Mucosa of descending colon (tissue), 3 donors: ENCODE data around the gene PIK3R5. TPM values are rescaled to one million over a fixed set of nuclear protein-coding genes. Genes with fewer than 3 reads are reported as not detected.

ENCODE experiments used
- ATAC-seq: fragments of 200-7000 bp; cut with Tn5 transposase; one replicate; pipeline ENCODE4 v1.9.1; 2020; ENCODE audit warnings: mild to moderate bottlenecking, moderate library complexity
- DNase-seq, 3 donors: peaks; one replicate each; pipeline ENCODE4 v3.0.0-alpha.2; 2020
- H3K36me3 ChIP-seq: fragments of 200-600 bp; one replicate; pipeline ENCODE4 v1.8.0; 2021; ENCODE audit warnings: low read depth, mild to moderate bottlenecking
- H3K4me1 ChIP-seq: fragments of 200-600 bp; one replicate; pipeline ENCODE4 v1.8.0; 2021; ENCODE audit warnings: low read depth, mild to moderate bottlenecking
- H3K4me3 ChIP-seq: fragments of 200-600 bp; one replicate; pipeline ENCODE4 v1.8.0; 2021; ENCODE audit warnings: mild to moderate bottlenecking
- H3K9me3 ChIP-seq: fragments of 200-600 bp; one replicate; pipeline ENCODE4 v1.8.0; 2021; ENCODE audit warnings: mild to moderate bottlenecking
- intact Hi-C, 2 donors: fragments of 100-400 bp; cut with DNase I in 1 of 2; cut with micrococcal nuclease in 1 of 2; formaldehyde crosslinking; loops; one replicate each; pipeline versions ENCODE4 v1.11.0 to v1.11.1; 2022; cut with DNase I, micrococcal nuclease
- total RNA-seq, 3 donors: library from RNA; stranded (reverse); fragmentation: NEBNext Ultra II Directional in 2 of 3; extraction: Animal tissue kit (Norgen Biotek cat#: 25700) in 2 of 3; gene quantifications; one replicate each; pipeline versions ENCODE4 v1.2.1 to v1.2.4, GENCODE V29; 2021 to 2023
- TF ChIP-seq, protein P1 (sequence below): fragments of 200-600 bp; IDR thresholded peaks from one replicate; pipeline ENCODE4 v1.8.0; 2022; ENCODE audit warnings: antibody characterized with exemption, mild to moderate bottlenecking
- donor health status: DM: no; HTN: no; CAD: no; lungs with moderate emphysema.
- donor health status: DM: no; HTN: no; CAD: no.
- donor health status: DM: no; HTN: yes; CAD: no.

Gene PIK3R5
- total RNA-seq, 3 donors from 2014 or later: 2.7 to 10.4 (median 6.8) TPM

DNA sequence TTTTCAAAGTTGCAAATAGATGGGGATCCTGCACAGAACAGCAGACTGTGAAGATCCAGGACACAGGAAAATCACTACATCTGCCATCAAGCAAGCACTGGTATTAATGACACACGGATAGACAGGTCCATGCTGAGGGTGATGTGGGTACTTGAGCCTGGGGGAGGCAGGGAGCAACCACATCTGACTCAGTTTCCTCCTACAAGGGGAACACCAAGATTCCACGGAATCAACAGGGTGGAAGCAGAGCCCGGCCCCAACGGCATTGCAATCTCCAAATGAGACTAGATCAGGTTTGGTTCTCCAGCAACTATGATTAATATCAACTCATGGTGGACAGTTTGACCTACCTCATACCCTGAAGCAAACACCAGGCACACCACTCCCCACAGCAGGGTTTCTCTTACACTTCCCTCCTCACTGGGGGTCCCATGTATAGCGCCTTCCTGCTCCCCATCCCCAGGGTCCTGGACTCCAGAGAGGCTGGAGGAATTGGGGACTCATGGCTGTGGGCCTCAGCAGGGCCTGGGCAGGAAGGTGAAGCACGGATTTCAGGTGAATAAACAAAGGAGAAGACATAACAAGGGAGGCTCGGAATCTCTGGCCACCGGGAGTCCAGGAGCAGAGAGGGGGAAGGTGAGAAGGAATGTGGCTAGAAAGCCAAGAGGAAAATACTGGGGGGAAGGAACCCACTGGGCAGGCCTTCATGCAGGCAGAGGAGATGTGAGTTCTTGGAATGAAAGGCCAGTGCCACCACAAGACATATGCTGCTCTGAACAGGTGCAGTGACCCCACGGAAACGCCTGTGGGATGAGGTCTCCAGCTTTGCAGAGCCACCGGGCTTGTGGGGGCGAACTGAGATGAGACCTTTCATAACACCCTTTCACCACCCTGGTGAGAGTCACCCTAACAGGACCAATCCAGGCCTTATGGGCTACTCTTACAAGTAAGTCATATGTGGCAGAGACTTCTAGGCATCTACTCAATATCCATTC is 68.6 kb downstream of the PIK3R5 start:
- TF ChIP-seq, protein P1, sequence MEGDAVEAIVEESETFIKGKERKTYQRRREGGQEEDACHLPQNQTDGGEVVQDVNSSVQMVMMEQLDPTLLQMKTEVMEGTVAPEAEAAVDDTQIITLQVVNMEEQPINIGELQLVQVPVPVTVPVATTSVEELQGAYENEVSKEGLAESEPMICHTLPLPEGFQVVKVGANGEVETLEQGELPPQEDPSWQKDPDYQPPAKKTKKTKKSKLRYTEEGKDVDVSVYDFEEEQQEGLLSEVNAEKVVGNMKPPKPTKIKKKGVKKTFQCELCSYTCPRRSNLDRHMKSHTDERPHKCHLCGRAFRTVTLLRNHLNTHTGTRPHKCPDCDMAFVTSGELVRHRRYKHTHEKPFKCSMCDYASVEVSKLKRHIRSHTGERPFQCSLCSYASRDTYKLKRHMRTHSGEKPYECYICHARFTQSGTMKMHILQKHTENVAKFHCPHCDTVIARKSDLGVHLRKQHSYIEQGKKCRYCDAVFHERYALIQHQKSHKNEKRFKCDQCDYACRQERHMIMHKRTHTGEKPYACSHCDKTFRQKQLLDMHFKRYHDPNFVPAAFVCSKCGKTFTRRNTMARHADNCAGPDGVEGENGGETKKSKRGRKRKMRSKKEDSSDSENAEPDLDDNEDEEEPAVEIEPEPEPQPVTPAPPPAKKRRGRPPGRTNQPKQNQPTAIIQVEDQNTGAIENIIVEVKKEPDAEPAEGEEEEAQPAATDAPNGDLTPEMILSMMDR: no peak
- Histone ChIP-seq H3K9me3 (no peaks in the 10 kb centered on the region), H3K4me1 (no peaks in the 10 kb centered on the region), H3K36me3 (no peaks in the 10 kb centered on the region), H3K4me3 (no peak overlapping the region)
- intact Hi-C loops: no loop called here
- DNase-seq (no peak), ATAC-seq (no peak)

DNA sequence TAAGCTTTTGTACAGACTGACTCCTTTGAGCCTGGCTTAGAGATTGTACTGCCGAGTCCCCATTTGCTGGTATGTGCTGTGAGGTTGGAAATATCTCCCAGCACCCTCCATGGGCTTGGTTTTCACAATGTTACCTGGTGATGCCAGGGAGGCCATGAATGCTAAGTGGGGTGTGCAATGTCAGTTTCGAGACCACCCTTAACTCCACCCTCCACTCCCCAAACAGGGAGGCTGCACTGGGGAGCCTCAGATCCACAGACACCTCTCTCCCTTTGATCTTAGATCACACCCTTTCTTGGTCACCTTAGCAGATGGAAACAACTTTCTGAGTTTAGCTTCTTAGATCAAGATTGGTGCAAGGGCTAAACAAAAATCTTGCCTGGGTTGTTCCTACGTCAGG is 69.4 kb downstream of the PIK3R5 start:
- Histone ChIP-seq H3K9me3 (no peaks in the 10 kb centered on the region), H3K36me3 (no peaks in the 10 kb centered on the region), H3K4me3 (no peak overlapping the region), H3K4me1 (no peaks in the 10 kb centered on the region)
- TF ChIP-seq, protein P1: no peak
- intact Hi-C loops: no loop called here
- ATAC-seq: no peak
- no peak for DNase-seq

DNA sequence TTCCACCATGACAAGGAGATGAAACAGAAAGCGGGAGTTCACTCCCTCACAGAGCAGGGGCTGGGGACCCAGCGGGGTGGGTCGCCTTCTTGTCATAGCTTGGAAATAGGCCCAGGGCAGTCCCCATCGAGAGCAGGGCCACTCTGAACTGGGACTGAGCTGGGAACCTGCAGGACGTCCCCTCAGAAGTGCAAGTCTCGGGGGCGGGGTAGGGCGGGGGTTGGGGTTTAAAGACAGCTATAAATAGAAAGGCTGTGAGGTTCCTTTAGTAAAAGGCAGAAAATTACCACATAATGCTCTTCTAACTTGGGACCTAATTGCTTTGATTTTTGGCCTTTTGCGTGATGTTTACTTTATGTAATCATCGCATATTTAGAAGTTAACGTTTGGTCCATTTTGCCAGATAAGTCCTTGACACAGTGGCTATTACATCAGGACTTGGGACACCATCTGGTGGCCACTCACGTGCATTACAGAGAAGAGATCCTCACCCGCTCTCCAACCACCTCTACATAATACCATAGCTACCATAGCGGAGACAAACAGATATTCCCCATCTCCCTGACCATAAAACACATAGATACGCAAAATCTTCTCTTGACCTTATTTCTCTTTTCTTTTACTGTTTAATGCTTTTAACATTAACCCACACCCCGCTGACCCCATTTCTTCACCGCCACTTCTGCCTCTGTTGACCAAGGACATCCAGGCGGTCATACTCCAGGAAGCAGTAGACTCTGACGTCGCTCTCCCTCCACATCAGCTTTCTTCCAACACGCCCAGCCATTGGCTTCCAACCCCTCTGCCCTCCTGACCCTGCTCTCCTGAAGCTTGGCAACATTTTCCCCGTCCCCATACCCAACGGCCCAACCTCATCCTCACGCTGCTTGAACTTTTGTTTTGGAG is 70.6 kb downstream of the PIK3R5 start:
- peak in 2 of 3 donors; percentile 55 to 73 for DNase-seq
- intact Hi-C loops: no loop called here
- TF ChIP-seq, protein P1: peak; percentile 52
- Histone ChIP-seq H3K4me1 (no peaks in the 10 kb centered on the region), H3K36me3 (no peaks in the 10 kb centered on the region), H3K9me3 (no peaks in the 10 kb centered on the region), H3K4me3 (no peak overlapping the region)
- ATAC-seq: peak; percentile 81

DNA sequence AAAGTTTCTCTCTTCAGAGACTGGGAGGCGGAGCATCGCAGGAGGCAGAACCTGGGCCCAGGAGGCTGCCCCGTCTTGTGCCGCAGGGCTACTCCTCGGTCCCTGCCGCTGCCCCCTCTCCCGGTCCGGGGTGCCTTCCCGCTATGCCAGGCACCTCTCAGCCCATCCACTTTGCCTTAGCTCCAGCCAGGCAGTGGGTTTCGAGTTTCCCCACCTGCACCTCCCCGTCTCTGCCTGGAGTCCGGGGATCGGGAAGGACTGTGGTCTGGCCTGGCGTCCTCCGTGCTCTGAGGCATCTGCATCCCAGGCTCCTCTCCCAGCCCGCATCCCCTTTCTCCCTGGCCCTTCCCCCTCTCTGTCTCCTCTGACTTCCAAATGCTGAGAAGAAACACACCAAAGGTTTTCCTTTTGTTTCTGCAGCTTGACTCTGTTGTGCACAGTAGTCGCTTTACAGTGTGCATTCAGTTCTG is 71.3 kb downstream of the PIK3R5 start:
- no peaks in the 10 kb centered on the region for H3K36me3 ChIP-seq
- DNase-seq: no peak
- no peak for ATAC-seq
- H3K4me1 ChIP-seq: no peaks in the 10 kb centered on the region
- no peaks in the 10 kb centered on the region for H3K9me3 ChIP-seq
- TF ChIP-seq, protein P1: no peak
- H3K4me3 ChIP-seq: no peak overlapping the region
- intact Hi-C loops: no loop called here

DNA sequence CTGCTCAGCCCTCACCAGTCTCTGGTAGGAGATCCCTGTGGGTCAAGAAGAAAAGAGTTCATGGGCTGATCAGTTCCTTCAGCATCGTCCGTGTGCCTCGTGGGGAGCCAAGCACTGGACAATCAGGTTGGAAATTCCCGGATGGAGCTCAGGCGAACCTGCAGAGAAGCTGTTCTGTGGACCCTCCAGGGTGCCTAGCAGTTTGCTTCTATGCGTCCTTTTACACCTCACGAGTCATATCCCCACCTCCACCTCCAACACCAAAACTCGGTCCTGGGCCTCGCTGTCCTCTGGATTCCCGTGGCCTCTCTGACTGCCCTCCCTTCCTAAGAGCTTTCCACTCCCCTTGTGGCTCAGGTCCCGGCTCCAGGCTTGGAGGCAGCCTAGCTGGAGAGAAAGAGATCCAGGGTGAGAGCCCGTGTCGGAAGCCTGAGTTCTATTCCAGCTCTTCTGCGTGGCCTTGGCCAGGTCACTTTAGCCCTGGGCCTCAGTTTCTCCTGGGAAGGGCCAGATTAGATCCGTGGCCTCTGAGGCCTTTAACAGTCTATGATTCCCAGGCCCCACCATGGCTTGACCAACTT is 71.8 kb downstream of the PIK3R5 start:
- H3K4me1 ChIP-seq: no peaks in the 10 kb centered on the region
- DNase-seq (no peak), ATAC-seq (no peak)
- H3K36me3 ChIP-seq: no peaks in the 10 kb centered on the region
- intact Hi-C loops: no loop called here
- no peak overlapping the region for H3K4me3 ChIP-seq
- TF ChIP-seq, protein P1: no peak
- no peaks in the 10 kb centered on the region for H3K9me3 ChIP-seq
